Immature natural killer cell (primary cell): ENCODE data around the gene SMARCA4. TPM values are rescaled to one million over a fixed set of nuclear protein-coding genes. Genes with fewer than 3 reads are reported as not detected.

Source experiments
- DNase-seq, 3 donors: peaks; one replicate each; pipeline ENCODE4 v3.0.0; 2022; ENCODE audit warnings: mixed read lengths in 1 of 3
- H3K27ac Mint-ChIP-seq, 6 donors: one replicate each; pipeline ENCODE4 v1.8.0; 2020; ENCODE audit warnings: mixed read lengths in 6 of 6, mild to moderate bottlenecking in 5 of 6, inconsistent platforms in 4 of 6, moderate library complexity in 3 of 6
- H3K27me3 Mint-ChIP-seq, 3 donors: one replicate each; pipeline ENCODE4 v1.8.0; 2020 to 2021; ENCODE audit warnings: low read depth in 3 of 3, mild to moderate bottlenecking in 3 of 3, mixed read lengths in 3 of 3, moderate library complexity in 3 of 3, inconsistent platforms in 1 of 3
- H3K36me3 Mint-ChIP-seq, 3 donors: one replicate each; pipeline ENCODE4 v1.8.0; 2020; ENCODE audit warnings: mixed read lengths in 3 of 3, inconsistent platforms in 2 of 3, mild to moderate bottlenecking in 2 of 3
- H3K4me1 Mint-ChIP-seq, 2 donors: one replicate each; pipeline ENCODE4 v1.8.0; 2020; ENCODE audit warnings: inconsistent platforms in 2 of 2, mild to moderate bottlenecking in 2 of 2, mixed read lengths in 2 of 2, moderate library complexity in 1 of 2
- H3K4me3 Mint-ChIP-seq, 5 donors: one replicate each; pipeline ENCODE4 v1.8.0; 2020; ENCODE audit warnings: mild to moderate bottlenecking in 5 of 5, mixed read lengths in 5 of 5, inconsistent platforms in 3 of 5, moderate library complexity in 3 of 5
- H3K9me3 Mint-ChIP-seq, 6 donors: one replicate each; pipeline ENCODE4 v1.8.0; 2020; ENCODE audit warnings: mild to moderate bottlenecking in 6 of 6, mixed read lengths in 6 of 6, inconsistent platforms in 4 of 6, moderate library complexity in 3 of 6
- polyA plus RNA-seq, 3 donors: library from polyadenylated mRNA; unstranded; fragments of 300-500 nt; fragmentation: Illumina TruSeq; gene quantifications; one replicate each; pipeline ENCODE4 v1.2.3, GENCODE V29; 2021

The SMARCA4 gene
- polyA plus RNA-seq, 3 donors from 2014 or later, result 1.7 to 23.8 (median 6.6) TPM

DNA sequence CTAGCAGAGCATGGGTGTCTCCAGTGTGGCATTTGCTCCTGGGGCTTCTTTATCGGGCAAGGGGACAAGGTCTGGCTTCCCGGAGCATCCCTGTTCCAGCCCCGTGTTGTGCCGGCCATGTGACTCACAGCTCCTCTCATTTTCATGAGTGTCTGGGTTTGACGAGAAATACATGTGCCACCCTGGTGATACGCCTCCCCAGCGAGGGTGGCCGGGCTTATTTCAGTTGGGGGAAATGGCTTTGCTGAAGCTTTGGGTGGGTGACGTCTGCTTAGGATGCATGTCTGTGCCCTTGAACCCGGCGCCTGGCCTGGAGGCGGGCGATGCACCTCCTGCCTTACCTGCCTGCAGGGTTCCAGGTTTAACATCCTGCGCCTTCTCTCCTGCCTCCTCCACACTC lies 66.6 kb downstream of the SMARCA4 start:
- no peak for DNase-seq
- Mint-ChIP-seq H3K27me3 (peaks cover 0 to 5% (median 4%) of the 10 kb centered on the region in 3 donors), H3K4me1 (peaks cover 9 to 16% of the 10 kb centered on the region in 2 donors), H3K36me3 (peaks cover 8 to 27% (median 11%) of the 10 kb centered on the region in 3 donors), H3K9me3 (no peaks in the 10 kb centered on the region), H3K4me3 (no peak overlapping the region), H3K27ac (no peak overlapping the region)

GRCh38 chr19:11028146-11028545 lies 67.3 kb downstream of the SMARCA4 start:
- H3K9me3 Mint-ChIP-seq, result no peaks in the 10 kb centered on the region
- H3K27me3 Mint-ChIP-seq, result peaks cover 0 to 5% (median 4%) of the 10 kb centered on the region in 3 donors
- peaks cover 8 to 27% (median 11%) of the 10 kb centered on the region in 3 donors for H3K36me3 Mint-ChIP-seq
- DNase-seq, result no peak
- peaks cover 9 to 17% of the 10 kb centered on the region in 2 donors for H3K4me1 Mint-ChIP-seq
- H3K4me3 Mint-ChIP-seq, result no peak overlapping the region
- no peak overlapping the region for H3K27ac Mint-ChIP-seq

DNA sequence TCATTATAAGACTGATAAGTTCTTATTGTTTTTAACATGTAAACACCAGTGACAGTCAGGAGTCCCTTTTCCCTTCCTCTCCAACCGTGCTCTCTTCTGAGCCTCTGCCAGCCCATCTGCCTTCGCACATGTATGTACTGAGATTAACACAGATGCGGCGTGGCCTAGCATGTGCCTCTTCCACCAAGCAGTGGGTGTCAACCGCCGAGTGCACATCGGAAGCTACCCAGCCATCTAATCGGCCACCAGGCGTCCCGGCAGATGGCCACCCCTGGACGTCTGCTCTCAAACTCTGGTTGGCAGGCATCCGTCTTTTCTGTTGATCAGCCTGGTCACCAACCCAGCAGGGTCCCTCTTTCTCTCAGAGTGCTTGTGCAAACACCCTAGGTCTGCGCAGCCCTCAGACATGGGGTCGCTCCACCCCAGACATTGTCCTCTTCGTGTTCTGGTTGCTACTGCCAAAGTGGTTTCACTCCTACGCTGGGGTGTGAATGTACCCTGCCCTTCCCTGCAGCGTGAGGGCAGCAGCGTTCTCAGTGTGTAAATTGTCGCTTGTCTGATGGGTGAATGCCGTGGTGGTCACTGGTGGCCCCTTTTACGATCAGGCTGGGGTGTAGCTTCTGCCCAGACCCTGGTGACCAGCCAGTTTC lies 70.7 kb downstream of the SMARCA4 start:
- Mint-ChIP-seq H3K4me3 (peak overlapping the region; percentile 38 to 83 (median 67)), H3K4me1 (peaks cover 16 to 22% of the 10 kb centered on the region in 2 donors), H3K9me3 (no peaks in the 10 kb centered on the region), H3K27ac (peak overlapping the region; percentile 88 to 94 (median 91)), H3K36me3 (peaks cover 16 to 35% (median 18%) of the 10 kb centered on the region in 3 donors), H3K27me3 (peaks cover 0 to 8% (median 4%) of the 10 kb centered on the region in 3 donors)
- peak; percentile 54 to 60 (median 56) for DNase-seq

DNA sequence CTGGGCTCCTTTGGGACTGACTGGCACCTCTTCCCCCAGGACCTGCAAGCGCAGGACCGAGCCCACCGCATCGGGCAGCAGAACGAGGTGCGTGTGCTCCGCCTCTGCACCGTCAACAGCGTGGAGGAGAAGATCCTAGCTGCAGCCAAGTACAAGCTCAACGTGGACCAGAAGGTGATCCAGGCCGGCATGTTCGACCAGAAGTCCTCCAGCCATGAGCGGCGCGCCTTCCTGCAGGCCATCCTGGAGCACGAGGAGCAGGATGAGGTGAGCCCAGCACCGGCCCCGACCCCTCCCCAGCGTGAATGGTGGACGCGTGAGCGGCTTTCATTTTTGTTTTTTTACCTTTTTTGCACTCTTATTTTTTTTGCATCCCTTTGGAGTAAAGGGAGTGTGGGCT lies 72.4 kb downstream of the SMARCA4 start:
- Mint-ChIP-seq H3K9me3 (no peaks in the 10 kb centered on the region), H3K27me3 (peaks cover 0 to 8% (median 6%) of the 10 kb centered on the region in 3 donors), H3K27ac (peak overlapping the region in 3 of 6 donors; percentile 34 to 91 (median 40)), H3K4me3 (peak overlapping the region in 1 of 5 donors; percentile 12), H3K36me3 (peaks cover 19 to 40% (median 23%) of the 10 kb centered on the region in 3 donors), H3K4me1 (peaks cover 16 to 22% of the 10 kb centered on the region in 2 donors)
- no peak for DNase-seq

GRCh38 chr19:11033763-11034162 lies 72.9 kb downstream of the SMARCA4 start:
- no peak overlapping the region for H3K4me3 Mint-ChIP-seq
- DNase-seq, result no peak
- H3K27ac Mint-ChIP-seq, result no peak overlapping the region
- peaks cover 24 to 45% (median 26%) of the 10 kb centered on the region in 3 donors for H3K36me3 Mint-ChIP-seq
- peaks cover 16 to 22% of the 10 kb centered on the region in 2 donors for H3K4me1 Mint-ChIP-seq
- H3K9me3 Mint-ChIP-seq, result no peaks in the 10 kb centered on the region
- peaks cover 0 to 8% (median 6%) of the 10 kb centered on the region in 3 donors for H3K27me3 Mint-ChIP-seq

DNA sequence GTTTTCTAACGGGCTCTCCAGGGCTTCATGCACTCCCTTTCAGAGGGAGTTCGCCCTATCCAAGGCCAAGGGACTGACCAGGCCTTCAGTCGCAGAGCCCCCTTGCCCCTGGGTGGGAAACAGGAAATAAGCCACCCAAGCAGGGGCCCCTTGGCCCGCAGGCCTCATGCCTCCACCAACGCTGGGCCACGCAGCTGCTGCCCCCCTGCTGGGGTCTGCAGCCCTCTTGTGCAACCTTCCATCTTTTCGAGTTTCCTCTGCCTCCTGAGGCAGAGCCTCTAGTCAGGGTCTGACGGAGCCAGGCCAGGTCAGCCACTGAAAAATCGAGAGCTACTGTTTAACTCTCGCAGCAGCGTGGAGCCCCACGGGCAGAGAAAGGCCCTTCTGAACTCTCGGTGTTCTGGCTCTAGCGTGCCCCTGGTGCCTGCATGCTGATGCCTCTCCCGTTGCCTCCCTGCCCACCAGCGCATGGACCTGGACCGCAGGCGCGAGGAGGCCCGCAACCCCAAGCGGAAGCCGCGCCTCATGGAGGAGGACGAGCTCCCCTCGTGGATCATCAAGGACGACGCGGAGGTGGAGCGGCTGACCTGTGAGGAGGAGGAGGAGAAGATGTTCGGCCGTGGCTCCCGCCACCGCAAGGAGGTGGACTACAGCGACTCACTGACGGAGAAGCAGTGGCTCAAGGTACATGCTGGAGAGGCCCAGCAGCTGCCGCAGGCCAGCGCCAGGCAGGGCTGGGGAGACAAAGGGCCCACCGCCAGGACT lies 73.8 kb downstream of the SMARCA4 start:
- peaks cover 24 to 48% (median 26%) of the 10 kb centered on the region in 3 donors for H3K36me3 Mint-ChIP-seq
- H3K4me1 Mint-ChIP-seq, result peaks cover 16 to 22% of the 10 kb centered on the region in 2 donors
- no peak for DNase-seq
- H3K4me3 Mint-ChIP-seq, result peak overlapping the region in 1 of 5 donors; percentile 27
- no peak overlapping the region for H3K27ac Mint-ChIP-seq
- peaks cover 0 to 8% (median 6%) of the 10 kb centered on the region in 3 donors for H3K27me3 Mint-ChIP-seq
- H3K9me3 Mint-ChIP-seq, result no peaks in the 10 kb centered on the region

- peaks cover 24 to 48% (median 26%) of the 10 kb centered on the region in 3 donors for H3K36me3 Mint-ChIP-seq
- peak overlapping the region in 5 of 6 donors; percentile 9 to 62 (median 58) for H3K27ac Mint-ChIP-seq
- H3K4me3 Mint-ChIP-seq, result no peak overlapping the region
- H3K9me3 Mint-ChIP-seq, result no peaks in the 10 kb centered on the region
- H3K27me3 Mint-ChIP-seq, result peaks cover 0 to 8% (median 6%) of the 10 kb centered on the region in 3 donors
- peak; percentile 69 to 75 (median 73) for DNase-seq
- H3K4me1 Mint-ChIP-seq, result peaks cover 16 to 19% of the 10 kb centered on the region in 2 donors
Observed at GRCh38 chr19:11035441-11036377, 74.9 kb downstream of the SMARCA4 start.

GRCh38 chr19:11038511-11038910 lies 77.7 kb downstream of the SMARCA4 start:
- DNase-seq, result no peak
- no peak overlapping the region for H3K4me3 Mint-ChIP-seq
- H3K36me3 Mint-ChIP-seq, result peaks cover 12 to 44% (median 19%) of the 10 kb centered on the region in 3 donors
- peaks cover 2 to 6% (median 4%) of the 10 kb centered on the region in 3 donors for H3K27me3 Mint-ChIP-seq
- H3K27ac Mint-ChIP-seq, result peak overlapping the region in 1 of 6 donors; percentile 64
- no peaks in the 10 kb centered on the region for H3K9me3 Mint-ChIP-seq
- peaks cover 5 to 7% of the 10 kb centered on the region in 2 donors for H3K4me1 Mint-ChIP-seq

- Mint-ChIP-seq H3K27me3 (peaks cover 1 to 6% (median 2%) of the 10 kb centered on the region in 3 donors), H3K27ac (no peak overlapping the region), H3K9me3 (no peaks in the 10 kb centered on the region), H3K4me3 (no peak overlapping the region), H3K4me1 (peaks cover 0 to under 1% of the 10 kb centered on the region in 2 donors), H3K36me3 (peaks cover 15 to 43% (median 23%) of the 10 kb centered on the region in 3 donors)
- DNase-seq, result no peak
Observed at GRCh38 chr19:11041194-11041593, 80.4 kb downstream of the SMARCA4 start.

- H3K4me1 Mint-ChIP-seq, result no peaks in the 10 kb centered on the region
- no peak for DNase-seq
- peaks cover 15 to 35% (median 20%) of the 10 kb centered on the region in 3 donors for H3K36me3 Mint-ChIP-seq
- no peak overlapping the region for H3K4me3 Mint-ChIP-seq
- H3K9me3 Mint-ChIP-seq, result no peaks in the 10 kb centered on the region
- H3K27ac Mint-ChIP-seq, result peak overlapping the region in 1 of 6 donors; percentile 62
- H3K27me3 Mint-ChIP-seq, result peaks cover 1 to 5% (median 2%) of the 10 kb centered on the region in 3 donors
Observed at GRCh38 chr19:11041966-11042627, 81.3 kb downstream of the SMARCA4 start.

GRCh38 chr19:11044431-11044830 lies 83.6 kb downstream of the SMARCA4 start:
- no peaks in the 10 kb centered on the region for H3K9me3 Mint-ChIP-seq
- H3K27me3 Mint-ChIP-seq, result peaks cover 1 to 4% (median 4%) of the 10 kb centered on the region in 3 donors
- no peak overlapping the region for H3K4me3 Mint-ChIP-seq
- H3K4me1 Mint-ChIP-seq, result peaks cover 13 to 16% of the 10 kb centered on the region in 2 donors
- peak overlapping the region in 2 of 6 donors; percentile 51 to 73 for H3K27ac Mint-ChIP-seq
- peaks cover 9 to 20% (median 12%) of the 10 kb centered on the region in 3 donors for H3K36me3 Mint-ChIP-seq
- DNase-seq, result no peak

DNA sequence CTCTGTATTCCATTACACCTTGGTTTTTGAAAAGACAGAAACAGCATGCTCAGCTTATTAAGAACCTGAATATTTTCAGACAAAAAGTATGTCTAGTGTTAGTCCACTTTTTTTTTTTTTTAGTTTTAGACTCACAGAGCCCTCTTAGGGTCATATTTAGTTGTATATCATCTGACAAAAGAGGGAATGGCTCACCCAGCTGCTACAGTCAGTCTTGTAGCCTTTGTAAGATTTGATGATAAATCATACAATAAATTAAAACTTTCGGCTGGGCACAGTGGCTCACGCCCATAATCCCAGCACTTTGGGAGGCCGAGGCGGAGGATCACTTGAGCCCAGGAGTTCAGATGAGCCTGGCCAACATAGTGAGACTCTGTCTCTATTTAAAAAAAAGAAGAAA lies 84.7 kb downstream of the SMARCA4 start:
- H3K27me3 Mint-ChIP-seq, result peaks cover 1 to 4% (median 4%) of the 10 kb centered on the region in 3 donors
- H3K9me3 Mint-ChIP-seq, result no peaks in the 10 kb centered on the region
- H3K36me3 Mint-ChIP-seq, result peaks cover 9 to 20% (median 12%) of the 10 kb centered on the region in 3 donors
- H3K4me3 Mint-ChIP-seq, result no peak overlapping the region
- no peak for DNase-seq
- no peak overlapping the region for H3K27ac Mint-ChIP-seq
- peaks cover 24 to 25% of the 10 kb centered on the region in 2 donors for H3K4me1 Mint-ChIP-seq
